GM18951 (cell line): ENCODE results near the gene KRT71.
"Not testable (repeated sequence)": the region's sequence is repeated elsewhere in the genome, so short reads cannot be mapped to it uniquely, and the experiment has no call there.

Experiments used
- POLR2A ChIP-seq: IDR thresholded peaks from 4 replicates; pipeline ENCODE4 v1.6.1; 2011; ENCODE audit warnings: mild to moderate bottlenecking; ENCODE audit not compliant: insufficient read length, insufficient read depth; ENCODE audit errors: extremely low read depth
- in situ Hi-C: fragments of 300-500 bp; cut with MboI; formaldehyde crosslinking; loops from one replicate; pipeline ENCODE4 v1.12.0; 2022; ENCODE audit warnings: low sequenced_read_pairs, mixed read lengths, inconsistent platforms; ENCODE audit not compliant: unreplicated experiment

The KRT71 gene

DNA sequence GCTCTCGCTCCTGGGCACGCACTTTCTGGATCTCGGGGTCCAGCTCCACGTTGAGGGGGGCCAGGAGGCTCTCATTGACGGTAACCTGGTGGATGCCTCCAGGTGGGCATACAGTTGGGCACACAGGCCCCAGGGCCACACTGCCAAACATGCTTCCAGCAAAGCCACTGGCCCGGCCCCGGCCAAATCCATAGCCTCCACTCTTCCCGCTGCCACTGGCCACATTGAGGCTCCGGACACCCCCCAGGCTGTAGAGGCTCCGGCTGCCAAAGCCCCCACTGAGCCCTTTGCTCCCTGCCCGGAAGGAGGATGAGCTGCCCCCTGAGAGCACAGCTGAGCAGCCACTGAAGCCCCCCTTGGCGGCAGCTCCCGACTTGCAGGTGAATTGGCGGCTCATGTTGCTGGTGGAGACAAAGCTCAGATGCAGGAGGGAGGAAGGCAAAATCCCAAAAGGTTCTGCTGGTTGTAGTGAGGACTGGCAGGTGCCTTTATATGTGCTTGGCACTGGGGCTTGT, at the start of gene KRT71:
TSS of gene KRT71 (minus strand) at position 465 of the 515 bp plus-strand sequence. CDS start at position 397, 68 bp downstream.
- in situ Hi-C loops, result no loop called here
- TF ChIP-seq POLR2A, result no peak

DNA sequence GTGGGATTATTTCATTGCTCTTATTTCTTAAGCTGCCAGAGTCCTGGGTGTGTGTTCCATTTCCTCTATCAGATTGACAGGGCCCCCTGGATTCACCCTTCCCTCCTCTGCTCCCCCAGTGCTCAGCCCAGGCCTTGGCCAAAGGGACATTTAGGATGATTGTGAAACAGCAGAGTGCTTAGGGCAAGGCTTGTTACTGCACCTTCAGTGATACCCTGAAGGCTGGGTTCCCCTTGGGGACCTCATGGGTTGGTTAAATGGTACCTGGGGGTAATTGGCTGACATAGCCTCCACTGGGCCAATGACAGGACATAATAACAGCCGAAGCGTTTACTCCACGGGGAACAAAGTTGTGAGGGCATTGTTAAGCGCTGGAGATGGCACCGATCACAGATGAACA, 49.6 kb upstream of the KRT71 start:
- TF ChIP-seq POLR2A, result no peak
- in situ Hi-C loops, result no loop called here

DNA sequence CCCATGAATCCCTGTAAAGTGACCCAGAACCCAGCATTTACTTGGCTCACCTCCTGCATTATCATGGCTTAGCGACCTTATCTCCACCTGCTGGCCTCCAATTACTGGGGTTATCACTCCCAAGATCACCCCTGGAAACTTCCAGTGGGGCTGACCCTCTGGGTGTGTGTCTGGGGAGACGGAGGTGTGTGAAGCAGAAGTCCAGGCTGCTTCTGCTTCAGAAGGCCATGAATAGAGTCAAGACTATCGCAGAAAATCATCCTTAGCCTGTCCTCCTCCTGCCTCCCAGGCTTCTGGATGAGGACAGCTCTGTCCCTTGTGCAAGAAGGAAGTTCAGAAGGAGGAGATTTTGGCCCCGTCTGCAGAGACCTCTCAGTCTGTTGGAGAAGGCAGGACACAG, 48.7 kb upstream of the KRT71 start:
- TF ChIP-seq POLR2A, result no peak
- in situ Hi-C loops, result no loop called here

DNA sequence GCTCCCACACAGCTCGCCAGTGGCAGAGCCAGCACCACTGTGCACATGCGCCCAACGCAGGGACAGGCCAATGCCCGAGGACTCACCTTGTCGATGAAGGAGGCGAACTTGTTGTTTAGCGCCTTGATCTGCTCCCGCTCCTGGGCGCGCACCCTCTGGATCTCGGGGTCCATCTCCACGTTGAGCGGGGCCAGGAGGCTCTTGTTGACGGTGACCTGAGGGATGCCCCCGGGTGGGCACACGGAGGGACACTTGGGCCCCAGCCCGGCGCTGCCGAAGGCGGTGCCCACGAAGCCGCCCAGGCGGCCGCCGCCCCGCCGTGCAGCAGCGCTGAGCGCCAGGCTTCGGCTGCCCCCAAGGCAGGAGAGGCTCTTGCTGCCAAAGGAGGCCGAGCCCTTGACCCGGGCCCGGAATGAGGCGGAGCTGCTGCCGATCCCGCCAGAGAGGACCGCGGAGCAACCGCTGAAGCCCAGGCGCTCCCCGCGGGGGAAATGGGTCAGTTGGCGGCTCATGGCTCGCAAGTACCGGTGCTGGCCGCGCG, 48.1 kb upstream of the KRT71 start, which contains the start of gene KRT72:
TSS of gene KRT72 (minus strand) at position 523 of the 541 bp plus-strand sequence. CDS start at position 512, 11 bp downstream.
- in situ Hi-C loops, result no loop called here
- no peak for TF ChIP-seq POLR2A

DNA sequence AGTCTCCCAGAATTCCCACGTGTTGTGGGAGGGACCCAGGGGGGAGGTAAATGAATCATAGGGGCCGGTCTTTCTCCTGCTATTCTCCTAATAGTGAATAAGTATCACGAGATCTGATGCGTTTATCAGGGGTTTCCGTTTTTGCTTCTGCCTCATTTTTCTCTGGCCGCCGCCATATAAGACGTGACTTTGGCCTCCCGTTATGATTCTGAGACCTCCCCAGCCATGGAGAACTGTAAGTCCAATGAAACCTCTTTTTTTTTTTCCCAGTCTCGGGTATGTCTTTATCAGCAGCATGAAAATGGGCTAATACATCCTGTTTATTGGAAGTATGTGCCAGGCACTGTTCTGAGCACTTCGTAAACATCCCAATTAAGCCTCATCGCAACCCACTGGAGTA, 47.5 kb upstream of the KRT71 start:
- no peak for TF ChIP-seq POLR2A
- in situ Hi-C loops, result no loop called here

DNA sequence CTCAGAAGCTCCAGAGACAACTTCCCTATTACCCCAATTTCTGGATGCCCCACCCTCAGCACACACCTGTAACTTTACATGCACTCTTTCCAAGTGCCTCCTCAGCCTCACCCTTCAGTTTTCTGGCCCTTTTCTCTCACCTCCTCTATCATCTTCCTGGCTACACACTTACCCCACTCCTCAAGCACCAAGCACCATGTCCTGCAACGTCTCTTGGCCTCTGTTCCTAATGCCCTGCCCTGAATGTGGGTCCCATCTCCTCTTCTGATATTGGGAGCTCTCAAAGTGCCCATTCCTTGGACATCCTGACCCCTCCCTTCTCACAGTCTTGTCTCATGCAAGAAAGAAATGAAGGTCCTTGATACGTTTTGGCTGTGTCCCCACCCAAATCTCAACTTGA, 47.1 kb upstream of the KRT71 start:
- TF ChIP-seq POLR2A, result no peak
- in situ Hi-C loops, result no loop called here

DNA sequence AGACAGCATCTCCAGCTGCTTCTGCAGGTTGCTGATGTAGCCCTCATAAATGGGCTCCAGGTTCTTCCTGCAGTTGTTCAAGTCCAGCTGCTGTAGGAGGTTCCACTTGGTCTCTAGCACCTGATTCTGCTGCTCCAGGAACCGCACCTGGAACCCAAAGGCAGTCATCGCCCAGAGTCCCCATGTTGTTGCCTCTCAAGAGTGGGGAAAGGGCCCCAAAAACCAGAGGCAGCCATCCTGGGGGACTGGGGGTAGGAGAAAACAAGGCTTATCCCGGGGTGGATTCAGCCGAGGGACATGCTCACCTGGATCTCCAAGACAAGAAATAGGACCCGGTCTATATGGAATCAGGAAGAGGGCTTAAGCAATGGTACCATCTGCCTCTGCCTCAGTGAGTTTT, 46.0 kb upstream of the KRT71 start:
- no peak for TF ChIP-seq POLR2A
- in situ Hi-C loops, result no loop called here

DNA sequence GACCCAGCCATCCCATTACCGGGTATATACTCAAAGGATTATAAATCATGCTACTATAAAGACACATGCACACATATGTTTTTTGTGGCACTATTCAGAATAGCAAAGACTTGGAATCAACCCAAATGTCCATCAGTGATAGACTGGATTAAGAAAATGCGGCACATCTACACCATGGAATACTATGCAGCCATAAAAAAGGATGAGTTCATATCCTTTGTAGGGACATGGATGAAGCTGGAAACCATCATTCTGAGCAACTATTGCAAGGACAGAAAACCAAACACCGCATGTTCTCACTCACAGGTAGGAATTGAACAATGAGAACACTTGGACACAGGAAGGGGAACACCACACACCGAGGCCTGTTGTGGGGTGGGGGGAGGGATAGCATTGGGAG, 41.3 kb upstream of the KRT71 start:
- in situ Hi-C loops, result not testable (repeated sequence)

DNA sequence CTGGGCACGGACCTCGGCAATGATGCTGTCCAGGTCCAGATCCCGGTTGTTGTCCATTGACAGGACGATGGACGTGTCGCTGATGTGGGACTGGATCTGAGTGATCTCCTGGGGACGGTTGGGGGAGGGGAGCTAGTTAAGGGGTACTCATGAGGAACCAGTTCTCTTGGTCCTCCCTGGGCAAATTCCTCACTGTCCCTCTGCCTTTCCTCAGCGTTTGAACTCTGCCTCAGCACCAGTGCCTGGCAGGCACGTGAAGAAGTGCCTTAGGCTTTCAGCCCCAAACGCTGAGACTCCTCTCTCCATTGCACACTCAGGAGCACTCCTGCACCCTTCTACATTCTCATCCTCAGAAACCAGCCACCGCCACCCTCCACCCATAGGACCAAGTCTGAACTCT, 38.6 kb upstream of the KRT71 start:
- in situ Hi-C loops, result no loop called here
- TF ChIP-seq POLR2A, result no peak

DNA sequence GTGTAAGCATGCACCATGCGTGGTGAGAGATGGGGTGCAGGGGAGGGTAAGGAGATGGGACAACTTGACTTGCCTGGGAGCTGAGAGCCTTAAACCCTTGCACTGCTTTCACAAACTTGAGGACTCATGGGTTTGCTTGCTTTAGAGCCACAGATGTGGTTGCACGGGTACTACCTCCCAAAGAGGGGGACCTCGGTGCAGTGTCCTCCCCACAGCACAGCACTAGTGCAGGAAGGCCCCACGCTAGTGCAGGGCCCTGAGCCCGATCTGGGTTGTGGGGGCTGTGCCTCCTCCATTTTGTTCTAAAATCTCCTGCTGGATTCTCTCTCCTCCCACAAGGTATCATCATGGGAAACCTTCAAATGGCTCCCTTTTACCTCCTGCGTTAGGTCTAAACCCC, 37.1 kb upstream of the KRT71 start:
- no peak for TF ChIP-seq POLR2A

DNA sequence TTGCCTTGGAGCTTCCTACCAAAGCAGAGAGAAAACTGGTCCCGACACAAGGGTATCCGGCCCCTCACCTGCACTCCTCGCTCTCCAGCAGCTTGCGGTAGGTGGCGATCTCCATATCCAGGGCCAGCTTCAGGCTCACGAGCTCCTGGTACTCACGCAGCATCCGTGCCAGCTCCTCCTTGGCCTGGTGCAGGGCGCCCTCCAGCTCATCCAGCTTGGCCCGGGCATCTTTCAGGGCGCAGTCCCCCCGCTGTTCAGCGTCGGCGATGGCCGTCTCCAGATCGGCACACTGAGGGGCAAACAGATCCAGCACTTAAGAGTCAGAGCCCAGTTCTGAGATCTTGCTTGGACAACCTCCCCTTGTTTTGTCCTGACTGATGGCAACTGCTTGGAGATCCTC, 34.6 kb upstream of the KRT71 start:
- in situ Hi-C loops, result no loop called here
- no peak for TF ChIP-seq POLR2A

More for the DNA sequence above, 37.1 kb upstream of the KRT71 start:
- in situ Hi-C loops, result no loop called here

DNA sequence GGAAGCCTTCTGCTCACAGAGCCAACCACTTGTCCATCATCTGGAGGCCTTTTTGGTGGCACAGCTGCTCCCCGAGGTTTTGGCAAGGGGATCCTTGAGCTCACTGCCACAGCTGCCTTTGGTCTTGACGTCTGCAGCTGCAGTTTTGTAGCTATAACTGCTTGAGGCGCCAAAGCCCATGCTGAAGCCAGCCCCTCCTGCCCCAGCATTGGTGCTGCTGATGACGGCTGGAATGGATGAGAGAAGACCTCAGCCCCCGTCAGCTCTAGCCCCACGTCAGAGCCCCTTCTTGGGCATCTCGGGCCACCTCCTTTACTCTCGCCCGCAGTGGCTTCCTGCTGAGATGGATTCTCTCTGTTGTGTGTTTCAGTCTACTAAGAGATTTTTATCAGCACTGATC, 33.0 kb upstream of the KRT71 start:
- no peak for TF ChIP-seq POLR2A
- in situ Hi-C loops, result no loop called here

DNA sequence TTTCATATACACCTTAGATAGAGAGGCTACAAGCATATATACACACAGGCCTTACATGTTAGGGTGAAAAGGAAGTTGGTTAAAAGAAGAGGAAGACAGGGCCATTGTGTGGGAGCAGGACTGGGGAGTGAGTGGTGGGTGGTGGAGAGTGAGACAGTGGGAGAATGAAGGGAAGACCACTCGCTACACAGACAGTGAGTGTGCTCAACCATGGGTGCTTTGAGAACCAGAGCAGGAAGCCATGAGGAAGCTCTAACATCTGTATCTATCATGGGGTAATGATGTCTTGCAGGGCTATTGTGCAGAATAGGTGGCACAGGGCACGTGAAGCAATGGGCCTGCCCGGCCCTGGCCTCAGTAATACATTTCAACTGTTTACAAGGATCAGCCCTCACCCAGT, 32.1 kb upstream of the KRT71 start:
- no peak for TF ChIP-seq POLR2A
- in situ Hi-C loops, result no loop called here

DNA sequence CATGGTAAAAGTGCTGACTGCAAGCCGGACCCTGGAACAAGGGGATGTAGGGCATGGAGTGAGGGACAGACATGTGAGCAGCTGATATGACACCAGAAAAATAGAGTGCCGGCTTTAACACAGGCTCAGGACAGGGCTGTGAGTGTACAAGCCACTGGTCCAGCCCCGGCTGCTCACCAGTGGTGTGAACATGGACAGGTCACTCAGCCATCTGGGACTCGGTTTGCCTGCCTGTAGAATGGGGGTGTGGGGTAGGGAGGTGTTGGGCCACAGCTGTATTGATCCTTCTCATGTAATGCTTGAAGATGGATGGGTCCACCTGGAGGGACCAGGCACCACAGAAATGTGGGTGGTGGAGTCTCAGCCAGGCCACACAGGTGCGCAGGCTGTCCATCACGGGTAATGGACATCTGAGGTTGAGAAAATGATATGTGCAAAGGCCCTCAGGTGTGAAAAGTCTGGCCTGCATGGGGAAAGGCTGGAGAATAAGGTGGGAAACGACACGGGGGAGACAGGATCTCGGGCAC, 31.3 kb upstream of the KRT71 start:
- no peak for TF ChIP-seq POLR2A
- in situ Hi-C loops, result no loop called here
